IgD-negative memory B cell (primary cell): ENCODE measurements around the gene AK8. TPM values are rescaled to one million over a fixed set of nuclear protein-coding genes. Genes with fewer than 3 reads are reported as not detected.
A peak's percentile ranks its signal among the peaks of the same experiment; 100 is the strongest.

Experiments used
- H3K27ac Mint-ChIP-seq, 3 donors: one replicate each; pipeline ENCODE4 v1.8.0; 2020 to 2022; ENCODE audit warnings: mild to moderate bottlenecking in 3 of 3, mixed read lengths in 3 of 3, moderate library complexity in 1 of 3
- H3K27me3 Mint-ChIP-seq: one replicate; pipeline ENCODE4 v1.8.0; 2021; ENCODE audit warnings: mixed read lengths
- H3K36me3 Mint-ChIP-seq: one replicate; pipeline ENCODE4 v1.8.0; 2020; ENCODE audit warnings: mild to moderate bottlenecking, mixed read lengths
- H3K4me1 Mint-ChIP-seq, 3 donors: one replicate each; pipeline ENCODE4 v1.8.0; 2020 to 2022; ENCODE audit warnings: mixed read lengths in 3 of 3, mild to moderate bottlenecking in 1 of 3
- H3K4me3 Mint-ChIP-seq, 4 donors: one replicate each; pipeline ENCODE4 v1.8.0; 2020 to 2022; ENCODE audit warnings: mild to moderate bottlenecking in 4 of 4, mixed read lengths in 4 of 4, moderate library complexity in 3 of 4
- H3K9me3 Mint-ChIP-seq, 3 donors: one replicate each; pipeline ENCODE4 v1.8.0; 2020 to 2021; ENCODE audit warnings: mixed read lengths in 3 of 3, mild to moderate bottlenecking in 1 of 3
- polyA plus RNA-seq: library from polyadenylated mRNA; unstranded; fragments of 300-500 nt; fragmentation: Illumina TruSeq; gene quantifications from one replicate; pipeline ENCODE4 v1.2.3, GENCODE V29; 2021

The AK8 gene
- polyA plus RNA-seq, 1 donor from 2014 or later: 11.8 TPM

DNA sequence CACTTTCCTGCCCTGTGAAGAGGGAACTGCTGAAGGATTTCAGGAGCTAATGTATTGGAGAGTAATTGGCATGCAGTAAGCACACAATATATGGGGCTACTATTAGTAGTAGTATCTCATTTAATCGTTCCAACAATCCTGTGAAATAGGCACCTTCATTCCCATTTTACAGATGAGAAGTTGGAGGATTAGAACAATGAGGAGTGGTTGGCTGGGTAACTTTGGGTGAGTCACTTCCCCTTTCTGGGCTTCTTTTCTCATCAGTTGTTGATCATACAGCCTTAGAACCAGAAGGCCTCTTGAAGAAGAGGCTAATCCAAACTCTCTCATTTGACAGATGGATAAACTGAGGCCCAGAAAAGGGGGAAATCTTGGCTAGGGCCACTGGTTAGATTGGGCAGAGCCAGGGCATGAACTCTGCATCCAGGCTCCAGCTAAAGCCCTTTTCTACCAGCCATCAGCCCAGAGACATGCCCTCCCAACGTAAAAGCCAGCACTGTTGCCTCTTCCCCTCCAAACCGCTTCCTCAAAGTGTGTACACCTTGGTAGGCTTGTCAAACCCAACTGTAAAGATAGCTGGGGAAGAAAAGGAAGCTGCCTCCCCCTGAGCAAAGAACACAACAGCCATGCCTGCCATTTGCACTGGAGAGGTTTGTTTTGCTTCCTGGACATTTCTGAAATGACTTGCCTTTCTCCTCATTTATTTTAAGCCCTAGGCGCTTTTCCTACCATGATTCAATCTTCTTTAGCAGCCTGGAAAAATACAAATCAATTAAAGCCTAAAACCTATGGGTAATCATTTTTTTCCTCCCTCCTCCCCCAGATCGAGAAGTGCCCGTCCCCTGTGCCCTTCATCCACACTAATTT lies 1.6 kb upstream of the AK8 start:
- H3K9me3 Mint-ChIP-seq: no peaks in the 10 kb centered on the region
- peaks cover 8 to 14% (median 10%) of the 10 kb centered on the region in 3 donors for H3K4me1 Mint-ChIP-seq
- no peaks in the 10 kb centered on the region for H3K36me3 Mint-ChIP-seq
- H3K4me3 Mint-ChIP-seq: peak overlapping the region; percentile 81 to 97 (median 91)
- H3K27me3 Mint-ChIP-seq: peaks cover 2% of the 10 kb centered on the region
- H3K27ac Mint-ChIP-seq: peak overlapping the region; percentile 84 to 98 (median 88)

GRCh38 chr9:132878695-132879456 lies 792 bp upstream of the AK8 start, which contains the start of gene SPACA9:
Gene SPACA9, plus strand, starts transcription at chr9:132878898. Its CDS starts 5,050 bp downstream, at chr9:132883948.
- peak within 1 kb of the TSS; percentile 84 to 98 (median 88) for H3K27ac Mint-ChIP-seq
- peaks cover 2% of the 10 kb centered on the region for H3K27me3 Mint-ChIP-seq
- no peaks in the 10 kb centered on the region for H3K36me3 Mint-ChIP-seq
- H3K4me1 Mint-ChIP-seq: peaks cover 9 to 14% (median 10%) of the 10 kb centered on the region in 3 donors
- peak within 1 kb of the TSS; percentile 81 to 97 (median 91) for H3K4me3 Mint-ChIP-seq
- H3K9me3 Mint-ChIP-seq: no peaks in the 10 kb centered on the region

GRCh38 chr9:132877458-132877823 lies 643 bp downstream of the AK8 start:
- H3K27me3 Mint-ChIP-seq: peaks cover 2% of the 10 kb centered on the region

DNA sequence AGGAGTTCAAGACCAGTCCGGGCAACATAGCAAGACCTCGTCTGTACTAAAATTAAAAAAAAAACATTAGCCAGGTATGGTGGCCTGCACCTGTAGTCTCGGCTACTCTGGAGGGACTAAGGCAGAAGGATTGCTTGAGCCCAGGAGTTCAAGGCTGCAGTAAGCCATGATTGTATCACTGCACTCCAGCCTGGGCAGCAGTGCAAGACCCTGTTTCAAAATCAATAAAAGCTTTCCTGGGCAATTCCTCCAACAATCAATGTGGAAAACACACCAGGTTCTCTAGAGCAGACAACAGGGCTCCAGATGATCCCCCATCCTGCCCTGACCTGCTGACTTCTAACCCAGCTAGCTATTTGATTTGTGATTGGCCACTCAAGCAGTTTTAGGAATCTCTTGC lies 1.2 kb downstream of the AK8 start:
- Mint-ChIP-seq H3K9me3 (no peaks in the 10 kb centered on the region), H3K27ac (peak overlapping the region in 2 of 3 donors; percentile 80 to 88), H3K4me1 (peaks cover 9 to 14% (median 14%) of the 10 kb centered on the region in 3 donors), H3K4me3 (peak overlapping the region; percentile 68 to 87 (median 83)), H3K27me3 (peaks cover 2% of the 10 kb centered on the region), H3K36me3 (no peaks in the 10 kb centered on the region)

More at GRCh38 chr9:132877458-132877823, 643 bp downstream of the AK8 start:
- peaks cover 9 to 14% (median 14%) of the 10 kb centered on the region in 3 donors for H3K4me1 Mint-ChIP-seq
- H3K36me3 Mint-ChIP-seq: no peaks in the 10 kb centered on the region
- H3K4me3 Mint-ChIP-seq: peak overlapping the region; percentile 68 to 87 (median 76)
- peak overlapping the region in 1 of 3 donors; percentile 80 for H3K27ac Mint-ChIP-seq
- no peaks in the 10 kb centered on the region for H3K9me3 Mint-ChIP-seq

- no peaks in the 10 kb centered on the region for H3K9me3 Mint-ChIP-seq
- no peak overlapping the region for H3K27ac Mint-ChIP-seq
- H3K36me3 Mint-ChIP-seq: no peaks in the 10 kb centered on the region
- peaks cover 9 to 14% (median 12%) of the 10 kb centered on the region in 3 donors for H3K4me1 Mint-ChIP-seq
- peak overlapping the region in 1 of 4 donors; percentile 68 for H3K4me3 Mint-ChIP-seq
- peaks cover 2% of the 10 kb centered on the region for H3K27me3 Mint-ChIP-seq
Observed at GRCh38 chr9:132875159-132875558, 2.9 kb downstream of the AK8 start.

GRCh38 chr9:132873403-132873802 lies 4.7 kb downstream of the AK8 start:
- Mint-ChIP-seq H3K36me3 (no peaks in the 10 kb centered on the region), H3K4me3 (peak overlapping the region in 2 of 4 donors; percentile 41 to 73), H3K27ac (peak overlapping the region in 1 of 3 donors; percentile 84), H3K9me3 (no peaks in the 10 kb centered on the region), H3K4me1 (peaks cover 0 to 5% (median 2%) of the 10 kb centered on the region in 3 donors), H3K27me3 (peaks cover 2% of the 10 kb centered on the region)

DNA sequence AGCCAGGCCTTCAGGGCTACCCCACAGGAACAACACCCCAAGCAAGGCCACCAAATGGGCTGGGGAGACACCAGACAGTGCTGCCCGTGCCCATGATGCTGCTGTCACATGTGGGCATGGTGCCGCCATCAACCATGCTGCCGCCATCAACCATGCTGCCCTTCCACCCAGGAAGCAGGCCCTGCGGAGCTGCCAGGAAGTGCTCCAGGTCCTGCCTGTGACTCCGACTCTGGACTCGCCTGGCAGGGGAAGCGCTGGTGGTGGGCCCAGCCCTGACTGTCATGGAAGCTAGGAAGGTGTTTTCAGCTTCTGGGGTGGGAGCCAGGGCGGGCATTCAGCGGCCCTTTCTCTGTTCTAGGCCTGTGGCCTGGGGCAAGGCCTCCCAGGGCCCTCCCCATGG lies 8.8 kb downstream of the AK8 start:
- Mint-ChIP-seq H3K27me3 (no peaks in the 10 kb centered on the region), H3K4me1 (peaks cover 0 to 5% (median 0%) of the 10 kb centered on the region in 3 donors), H3K4me3 (no peak overlapping the region), H3K9me3 (no peaks in the 10 kb centered on the region), H3K27ac (no peak overlapping the region), H3K36me3 (no peaks in the 10 kb centered on the region)

DNA sequence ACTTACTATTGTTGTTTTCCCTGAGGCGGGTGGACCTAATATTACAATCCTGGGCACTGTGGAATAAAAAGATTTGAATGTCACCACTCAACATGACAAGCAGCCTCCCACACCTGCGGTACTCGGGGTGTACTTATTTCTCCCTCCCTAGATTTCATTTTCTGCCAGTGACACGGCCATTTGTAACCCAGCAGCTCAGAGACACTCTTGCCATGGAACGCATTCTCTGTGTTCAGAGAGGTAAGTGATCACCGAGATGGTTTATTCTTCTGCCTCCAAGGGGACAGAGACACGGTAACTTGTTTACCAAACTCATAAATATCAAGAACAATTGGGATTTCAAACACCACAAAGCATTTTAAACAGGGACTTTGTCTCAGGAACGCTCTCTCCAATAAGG lies 11.2 kb downstream of the AK8 start:
- no peaks in the 10 kb centered on the region for H3K36me3 Mint-ChIP-seq
- H3K27ac Mint-ChIP-seq: no peak overlapping the region
- H3K4me1 Mint-ChIP-seq: no peaks in the 10 kb centered on the region
- no peaks in the 10 kb centered on the region for H3K27me3 Mint-ChIP-seq
- H3K4me3 Mint-ChIP-seq: no peak overlapping the region
- H3K9me3 Mint-ChIP-seq: no peaks in the 10 kb centered on the region

DNA sequence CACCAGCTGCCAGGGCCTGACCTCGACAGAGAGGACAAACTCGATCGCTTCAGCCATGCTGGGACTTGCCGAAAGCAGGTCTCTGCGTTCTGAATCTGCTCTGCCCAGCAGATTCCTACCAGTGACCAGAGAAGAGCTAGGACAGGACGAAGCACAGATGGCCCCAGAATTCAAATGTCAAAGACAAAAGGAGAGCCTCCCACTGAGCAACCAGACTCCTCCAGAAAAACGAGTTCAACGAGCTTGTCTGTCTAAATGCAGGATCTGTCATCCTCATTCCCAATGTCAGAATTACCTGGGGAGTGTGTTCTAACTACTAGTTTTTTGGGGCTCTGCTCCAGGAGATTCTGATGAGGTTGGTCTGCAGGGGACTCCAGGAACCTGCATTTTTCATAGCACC lies 13.4 kb downstream of the AK8 start:
- Mint-ChIP-seq H3K9me3 (no peaks in the 10 kb centered on the region), H3K36me3 (no peaks in the 10 kb centered on the region), H3K27me3 (no peaks in the 10 kb centered on the region), H3K4me1 (no peaks in the 10 kb centered on the region), H3K27ac (peak overlapping the region in 1 of 3 donors; percentile 78), H3K4me3 (no peak overlapping the region)

DNA sequence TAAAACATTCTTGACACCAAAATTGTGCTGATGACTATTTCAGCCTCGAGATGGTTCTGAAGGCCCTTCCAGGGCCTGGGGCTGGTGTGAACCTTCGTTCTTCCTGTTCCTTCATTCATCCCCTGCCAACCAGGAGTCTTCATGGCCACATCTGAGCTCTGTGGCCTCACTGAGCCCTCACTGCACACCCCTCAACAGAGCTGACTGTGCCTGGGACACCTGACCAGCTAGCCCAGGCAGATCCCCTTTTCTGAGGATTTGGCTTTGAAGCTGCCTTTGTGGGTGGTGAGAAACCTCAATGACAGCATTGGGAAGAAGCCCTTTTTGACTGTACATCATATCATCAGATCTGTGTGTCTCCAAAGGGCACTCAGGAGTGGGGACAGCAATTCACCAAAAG lies 13.8 kb downstream of the AK8 start:
- Mint-ChIP-seq H3K36me3 (peaks cover 2% of the 10 kb centered on the region), H3K9me3 (no peaks in the 10 kb centered on the region), H3K27ac (peak overlapping the region in 1 of 3 donors; percentile 78), H3K4me1 (no peaks in the 10 kb centered on the region), H3K4me3 (no peak overlapping the region), H3K27me3 (no peaks in the 10 kb centered on the region)

- no peaks in the 10 kb centered on the region for H3K27me3 Mint-ChIP-seq
- H3K4me3 Mint-ChIP-seq: no peak overlapping the region
- H3K36me3 Mint-ChIP-seq: peaks cover 2% of the 10 kb centered on the region
- no peaks in the 10 kb centered on the region for H3K4me1 Mint-ChIP-seq
- H3K9me3 Mint-ChIP-seq: no peaks in the 10 kb centered on the region
- H3K27ac Mint-ChIP-seq: no peak overlapping the region
Observed at GRCh38 chr9:132863096-132863495, 15.0 kb downstream of the AK8 start.

- Mint-ChIP-seq H3K9me3 (no peaks in the 10 kb centered on the region), H3K36me3 (peaks cover 2% of the 10 kb centered on the region), H3K4me3 (no peak overlapping the region), H3K27ac (no peak overlapping the region), H3K27me3 (no peaks in the 10 kb centered on the region), H3K4me1 (no peaks in the 10 kb centered on the region)
Observed at GRCh38 chr9:132862533-132862932, 15.6 kb downstream of the AK8 start.

GRCh38 chr9:132861666-132862065 lies 16.4 kb downstream of the AK8 start:
- H3K27ac Mint-ChIP-seq: no peak overlapping the region
- peaks cover 2% of the 10 kb centered on the region for H3K36me3 Mint-ChIP-seq
- H3K27me3 Mint-ChIP-seq: no peaks in the 10 kb centered on the region
- no peak overlapping the region for H3K4me3 Mint-ChIP-seq
- H3K4me1 Mint-ChIP-seq: no peaks in the 10 kb centered on the region
- no peaks in the 10 kb centered on the region for H3K9me3 Mint-ChIP-seq

DNA sequence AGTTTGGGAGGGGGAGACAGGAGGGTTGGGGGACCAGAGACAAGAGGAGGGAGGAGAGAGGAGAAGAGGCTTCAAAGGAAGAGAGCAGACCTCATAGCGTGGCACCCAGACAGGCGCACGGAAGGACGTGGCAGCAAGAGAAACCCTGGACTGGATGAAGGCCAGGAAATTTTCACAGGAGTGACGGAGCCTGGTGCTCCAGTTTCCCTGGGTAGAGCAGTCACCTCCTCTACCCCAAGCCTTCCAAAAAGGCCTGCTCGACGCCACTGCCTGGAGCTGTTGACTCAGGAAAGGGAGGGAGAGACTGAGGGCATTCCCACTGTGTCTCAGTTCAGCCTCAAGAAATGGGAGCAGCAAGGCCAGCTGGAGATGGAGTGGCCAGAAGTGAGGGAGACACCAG lies 19.3 kb downstream of the AK8 start:
- Mint-ChIP-seq H3K36me3 (peaks cover 2% of the 10 kb centered on the region), H3K4me1 (peaks cover 8 to 14% (median 9%) of the 10 kb centered on the region in 3 donors), H3K4me3 (no peak overlapping the region), H3K27me3 (peaks cover 5% of the 10 kb centered on the region), H3K27ac (no peak overlapping the region), H3K9me3 (no peaks in the 10 kb centered on the region)

- H3K4me1 Mint-ChIP-seq: peaks cover 8 to 15% (median 9%) of the 10 kb centered on the region in 3 donors
- peaks cover 5% of the 10 kb centered on the region for H3K27me3 Mint-ChIP-seq
- H3K4me3 Mint-ChIP-seq: no peak overlapping the region
- H3K36me3 Mint-ChIP-seq: peaks cover 2% of the 10 kb centered on the region
- no peak overlapping the region for H3K27ac Mint-ChIP-seq
- no peaks in the 10 kb centered on the region for H3K9me3 Mint-ChIP-seq
Observed at GRCh38 chr9:132857616-132858342, 20.3 kb downstream of the AK8 start.
